ENCODE results near the gene TSPOAP1.

Gene TSPOAP1

GRCh38 chr17:58339755-58340404 lies 11.3 kb upstream of the TSPOAP1 start:
- no peak for DNase-seq

- no peak for DNase-seq
Observed at GRCh38 chr17:58338841-58339754, 10.5 kb upstream of the TSPOAP1 start.

GRCh38 chr17:58338454-58338840 lies 9.9 kb upstream of the TSPOAP1 start:
- DNase-seq = no peak

- DNase-seq = no peak
Observed at GRCh38 chr17:58337600-58338453, 9.2 kb upstream of the TSPOAP1 start.

- no peak for DNase-seq
Observed at GRCh38 chr17:58337210-58337599, 8.6 kb upstream of the TSPOAP1 start.

- no peak for DNase-seq
Observed at GRCh38 chr17:58336456-58337209, 8.0 kb upstream of the TSPOAP1 start.

- DNase-seq = no peak
Observed at GRCh38 chr17:58335779-58336455, 7.3 kb upstream of the TSPOAP1 start.

- DNase-seq = no peak
Observed at GRCh38 chr17:58335061-58335731, 6.6 kb upstream of the TSPOAP1 start.

- no peak for DNase-seq
Observed at GRCh38 chr17:58334661-58335060, 6.1 kb upstream of the TSPOAP1 start.

- DNase-seq = no peak
Observed at GRCh38 chr17:58334256-58334655, 5.7 kb upstream of the TSPOAP1 start.

- DNase-seq = no peak
Observed at GRCh38 chr17:58333736-58334207, 5.2 kb upstream of the TSPOAP1 start.

GRCh38 chr17:58332778-58333735 lies 4.5 kb upstream of the TSPOAP1 start:
- DNase-seq = no peak

- DNase-seq = no peak
Observed at GRCh38 chr17:58331815-58332777, 3.5 kb upstream of the TSPOAP1 start.

GRCh38 chr17:58330997-58331814 lies 2.6 kb upstream of the TSPOAP1 start:
- no peak for DNase-seq

GRCh38 chr17:58330538-58330996 lies 2.0 kb upstream of the TSPOAP1 start:
- no peak for DNase-seq

- no peak for DNase-seq
Observed at GRCh38 chr17:58329810-58330537, 1.4 kb upstream of the TSPOAP1 start.
